NOMO-1 (cell line): ENCODE results near the gene DAPL1.
A peak's percentile ranks its signal among the peaks of the same experiment; 100 is the strongest.

ENCODE experiments used
- DNase-seq, 2 experiments: peaks; one replicate each; lab custom pipeline; 2025; ENCODE audit not compliant: unreplicated experiment in 2 of 2; lab: John Stamatoyannopoulos, UW

The DAPL1 gene

GRCh38 chr2:158795195-158795924, at the start of gene DAPL1:
Gene DAPL1, plus strand, starts transcription at chr2:158795317. Its CDS starts 56 bp downstream, at chr2:158795373.
- DNase-seq, result no peak

GRCh38 chr2:158745866-158746382, 49.2 kb upstream of the DAPL1 start:
- no peak for DNase-seq

GRCh38 chr2:158746488-158746887, 48.6 kb upstream of the DAPL1 start:
- no peak for DNase-seq

GRCh38 chr2:158747281-158747680, 47.8 kb upstream of the DAPL1 start:
- DNase-seq, result no peak

- DNase-seq, result no peak
These were observed 46.1 kb upstream of the DAPL1 start for GRCh38 chr2:158748926-158749590.

GRCh38 chr2:158750458-158751125, 44.5 kb upstream of the DAPL1 start:
- DNase-seq, result no peak

- DNase-seq, result peak in 1 of 2 experiments; percentile 45
These were observed 41.2 kb upstream of the DAPL1 start for GRCh38 chr2:158753641-158754611.

- no peak for DNase-seq
These were observed 39.6 kb upstream of the DAPL1 start for GRCh38 chr2:158755310-158756087.

- no peak for DNase-seq
These were observed 38.8 kb upstream of the DAPL1 start for GRCh38 chr2:158756331-158756730.

- DNase-seq, result no peak
These were observed 38.1 kb upstream of the DAPL1 start for GRCh38 chr2:158756976-158757375.

- no peak for DNase-seq
These were observed 34.2 kb upstream of the DAPL1 start for GRCh38 chr2:158760887-158761286.

GRCh38 chr2:158761621-158762020, 33.5 kb upstream of the DAPL1 start:
- DNase-seq, result no peak

GRCh38 chr2:158762336-158762735, 32.8 kb upstream of the DAPL1 start:
- DNase-seq, result no peak

GRCh38 chr2:158766524-158766923, 28.6 kb upstream of the DAPL1 start:
- no peak for DNase-seq

- no peak for DNase-seq
These were observed 22.6 kb upstream of the DAPL1 start for GRCh38 chr2:158772306-158773078.

- DNase-seq, result no peak
These were observed 22.0 kb upstream of the DAPL1 start for GRCh38 chr2:158773121-158773520.

- no peak for DNase-seq
These were observed 20.4 kb upstream of the DAPL1 start for GRCh38 chr2:158774681-158775080.

GRCh38 chr2:158775273-158776027, 19.7 kb upstream of the DAPL1 start:
- no peak for DNase-seq
